ENCODE data around the gene PSMD1.

Gene PSMD1

DNA sequence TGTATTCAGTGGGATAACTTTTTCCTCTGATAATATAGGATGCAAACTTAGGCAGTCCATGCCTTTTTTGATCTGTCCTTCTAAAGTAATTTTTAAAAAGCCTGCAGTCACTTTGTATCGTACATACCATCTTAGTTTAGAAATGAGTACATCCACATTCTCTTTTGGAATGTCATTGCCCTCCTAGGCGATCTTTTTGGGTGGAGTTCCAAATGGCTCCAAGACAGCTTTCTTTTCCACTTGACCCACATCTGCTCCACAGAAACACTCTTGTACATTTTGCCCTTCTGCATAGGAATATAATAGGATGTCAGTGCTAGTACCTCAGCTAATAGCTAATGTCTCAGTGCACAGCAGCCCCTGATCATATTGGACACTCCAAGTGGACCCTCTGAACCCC is 90.0 kb downstream of the PSMD1 start:
- Histone ChIP-seq H3K9me3 (ENCODE audit: control insufficient read depth, insufficient read depth, low read length) (no peaks in the 10 kb centered on the region), H3F3A (ENCODE audit: control insufficient read depth, insufficient read depth) (no peaks in the 10 kb centered on the region), H3K27ac (ENCODE audit: low read depth, low read length) (no peak overlapping the region), H3K36me3 (ENCODE audit: control insufficient read depth, low read length) (peaks cover 34% of the 10 kb centered on the region), H3K4me2 (ENCODE audit: low read length) (no peak overlapping the region), H3K9me2 (replicated peaks; ENCODE audit: control insufficient read depth, low read length) (no peaks in the 10 kb centered on the region), H3K27me3 (ENCODE audit: control insufficient read depth, low read length) (no peaks in the 10 kb centered on the region), H4K20me1 (ENCODE audit: control insufficient read depth, insufficient read depth, low read depth, low read length) (no peaks in the 10 kb centered on the region), H3K79me2 (ENCODE audit: control insufficient read depth, low read length) (no peaks in the 10 kb centered on the region), H3K4me3 (ENCODE audit: low read length) (no peak overlapping the region), H3K4me1 (ENCODE audit: control insufficient read depth, low read length) (no peaks in the 10 kb centered on the region)
- TF ChIP-seq, protein P1, sequence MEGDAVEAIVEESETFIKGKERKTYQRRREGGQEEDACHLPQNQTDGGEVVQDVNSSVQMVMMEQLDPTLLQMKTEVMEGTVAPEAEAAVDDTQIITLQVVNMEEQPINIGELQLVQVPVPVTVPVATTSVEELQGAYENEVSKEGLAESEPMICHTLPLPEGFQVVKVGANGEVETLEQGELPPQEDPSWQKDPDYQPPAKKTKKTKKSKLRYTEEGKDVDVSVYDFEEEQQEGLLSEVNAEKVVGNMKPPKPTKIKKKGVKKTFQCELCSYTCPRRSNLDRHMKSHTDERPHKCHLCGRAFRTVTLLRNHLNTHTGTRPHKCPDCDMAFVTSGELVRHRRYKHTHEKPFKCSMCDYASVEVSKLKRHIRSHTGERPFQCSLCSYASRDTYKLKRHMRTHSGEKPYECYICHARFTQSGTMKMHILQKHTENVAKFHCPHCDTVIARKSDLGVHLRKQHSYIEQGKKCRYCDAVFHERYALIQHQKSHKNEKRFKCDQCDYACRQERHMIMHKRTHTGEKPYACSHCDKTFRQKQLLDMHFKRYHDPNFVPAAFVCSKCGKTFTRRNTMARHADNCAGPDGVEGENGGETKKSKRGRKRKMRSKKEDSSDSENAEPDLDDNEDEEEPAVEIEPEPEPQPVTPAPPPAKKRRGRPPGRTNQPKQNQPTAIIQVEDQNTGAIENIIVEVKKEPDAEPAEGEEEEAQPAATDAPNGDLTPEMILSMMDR (IDR thresholded peaks at IDR 0.05; ENCODE audit: low read depth, low read length, poor library complexity, severe bottlenecking): no peak
- no peak for TF ChIP-seq EZH2phosphoT487 (IDR thresholded peaks at IDR 0.05; ENCODE audit: borderline replicate concordance, low read length)

DNA sequence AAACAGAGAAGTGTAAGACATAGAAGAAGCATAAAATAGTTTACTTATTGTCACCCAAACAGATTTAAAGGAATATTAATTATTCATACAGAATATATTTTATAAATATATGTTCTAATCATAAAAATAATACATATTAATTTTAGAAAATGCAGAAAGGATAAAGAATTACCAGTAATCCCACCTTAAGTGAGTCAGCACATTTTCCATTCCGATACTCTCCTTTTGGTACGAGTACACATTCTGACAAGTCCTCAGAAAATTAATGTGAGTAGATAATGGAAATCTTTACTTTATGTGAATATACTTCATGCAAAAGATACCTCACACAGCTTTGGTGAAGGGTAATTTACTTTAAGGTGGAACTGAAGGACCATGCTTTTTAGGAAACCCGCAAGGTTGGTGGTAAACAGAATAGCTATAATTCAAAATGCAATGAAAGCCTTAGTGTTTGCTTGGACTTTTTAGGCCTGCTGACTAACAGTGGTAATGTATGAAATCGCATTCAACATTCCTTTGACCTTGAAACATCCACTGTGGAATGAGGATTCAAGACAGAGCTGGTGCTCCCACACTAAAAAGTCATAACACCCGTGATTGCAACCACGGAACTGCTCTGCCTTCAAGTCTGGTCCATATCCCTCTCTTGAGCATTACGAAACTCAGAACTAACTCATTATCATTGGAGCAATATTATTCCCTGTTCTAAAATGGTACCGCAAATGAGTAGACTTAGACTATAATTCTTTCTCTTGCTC is 96.3 kb downstream of the PSMD1 start:
- Histone ChIP-seq H3K4me3 (ENCODE audit: low read length) (no peak overlapping the region), H3K36me3 (ENCODE audit: control insufficient read depth, low read length) (peaks cover 38% of the 10 kb centered on the region), H3K4me2 (ENCODE audit: low read length) (no peak overlapping the region), H3K27me3 (ENCODE audit: control insufficient read depth, low read length) (no peaks in the 10 kb centered on the region), H3K9me2 (replicated peaks; ENCODE audit: control insufficient read depth, low read length) (no peaks in the 10 kb centered on the region), H3K79me2 (ENCODE audit: control insufficient read depth, low read length) (no peaks in the 10 kb centered on the region), H3F3A (ENCODE audit: control insufficient read depth, insufficient read depth) (peaks cover 6% of the 10 kb centered on the region), H3K4me1 (ENCODE audit: control insufficient read depth, low read length) (no peaks in the 10 kb centered on the region), H3K27ac (ENCODE audit: low read depth, low read length) (no peak overlapping the region), H3K9me3 (ENCODE audit: control insufficient read depth, insufficient read depth, low read length) (no peaks in the 10 kb centered on the region), H4K20me1 (ENCODE audit: control insufficient read depth, insufficient read depth, low read depth, low read length) (no peaks in the 10 kb centered on the region)
- TF ChIP-seq, protein P1 (IDR thresholded peaks at IDR 0.05; ENCODE audit: low read depth, low read length, poor library complexity, severe bottlenecking): no peak
- no peak for TF ChIP-seq EZH2phosphoT487 (IDR thresholded peaks at IDR 0.05; ENCODE audit: borderline replicate concordance, low read length)

DNA sequence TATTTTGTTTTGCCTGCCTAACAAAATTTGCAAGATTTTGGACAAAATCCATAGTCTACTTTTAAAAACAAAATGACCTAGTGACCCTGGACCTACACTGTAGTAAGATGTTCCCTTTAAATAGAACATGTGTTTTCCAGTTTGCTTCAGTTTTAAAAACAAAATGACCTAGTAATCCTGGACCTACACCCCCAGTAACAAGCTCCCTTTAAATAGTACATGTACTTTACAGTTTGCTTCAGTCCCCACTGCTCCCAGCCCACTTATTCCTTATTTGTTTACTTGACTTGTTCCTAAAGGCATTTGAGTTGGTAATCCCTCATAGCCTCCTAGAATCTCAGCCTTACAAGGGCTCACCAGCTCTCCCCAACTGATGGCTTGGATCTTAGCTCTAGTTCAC is 102.6 kb downstream of the PSMD1 start:
- H3K36me3 ChIP-seq (ENCODE audit: control insufficient read depth, low read length): peaks cover 47% of the 10 kb centered on the region
- no peaks in the 10 kb centered on the region for H3K79me2 ChIP-seq (ENCODE audit: control insufficient read depth, low read length)
- no peak overlapping the region for H3K4me2 ChIP-seq (ENCODE audit: low read length)
- H3K9me3 ChIP-seq (ENCODE audit: control insufficient read depth, insufficient read depth, low read length): no peaks in the 10 kb centered on the region
- no peaks in the 10 kb centered on the region for H4K20me1 ChIP-seq (ENCODE audit: control insufficient read depth, insufficient read depth, low read depth, low read length)
- no peaks in the 10 kb centered on the region for H3K27me3 ChIP-seq (ENCODE audit: control insufficient read depth, low read length)
- TF ChIP-seq, protein P1 (IDR thresholded peaks at IDR 0.05; ENCODE audit: low read depth, low read length, poor library complexity, severe bottlenecking): no peak
- no peak for TF ChIP-seq EZH2phosphoT487 (IDR thresholded peaks at IDR 0.05; ENCODE audit: borderline replicate concordance, low read length)
- H3K27ac ChIP-seq (ENCODE audit: low read depth, low read length): no peak overlapping the region
- no peaks in the 10 kb centered on the region for H3K4me1 ChIP-seq (ENCODE audit: control insufficient read depth, low read length)
- no peak overlapping the region for H3K4me3 ChIP-seq (ENCODE audit: low read length)
- H3F3A ChIP-seq (ENCODE audit: control insufficient read depth, insufficient read depth): peaks cover 6% of the 10 kb centered on the region
- H3K9me2 ChIP-seq (replicated peaks; ENCODE audit: control insufficient read depth, low read length): no peaks in the 10 kb centered on the region
